Stimulated activated CD8-positive, alpha-beta memory T cell treated with anti-CD3 and anti-CD28 coated beads, Interleukin-4, amount 100 ng/mL, for 4 hours (primary cell): ENCODE measurements around the gene DIPK1A.

Source experiments
- DNase-seq, 2 donors: peaks; one replicate each; pipeline ENCODE4 v3.0.0-alpha.2; 2020; ENCODE audit warnings: low read depth in 2 of 2, low spot score in 1 of 2

The DIPK1A gene

GRCh38 chr1:92808381-92808780, 152.9 kb downstream of the DIPK1A start:
- DNase-seq = no peak

GRCh38 chr1:92805216-92805615, 156.0 kb downstream of the DIPK1A start:
- DNase-seq = no peak

- DNase-seq = no peak
These were observed 156.5 kb downstream of the DIPK1A start for GRCh38 chr1:92804721-92805201.

- DNase-seq = no peak
These were observed 157.9 kb downstream of the DIPK1A start for GRCh38 chr1:92803140-92803887.

GRCh38 chr1:92797961-92798360, 163.3 kb downstream of the DIPK1A start:
- no peak for DNase-seq

GRCh38 chr1:92797297-92797696, 164.0 kb downstream of the DIPK1A start:
- no peak for DNase-seq

GRCh38 chr1:92795166-92795565, 166.1 kb downstream of the DIPK1A start:
- DNase-seq = no peak

GRCh38 chr1:92792340-92792782, 168.9 kb downstream of the DIPK1A start:
- no peak for DNase-seq
